MM.1S (cell line): ENCODE measurements around the gene FSIP1.

Experiments
- DNase-seq: peaks from one replicate; pipeline ENCODE4 v3.0.0-alpha.2; 2015
- H2AFZ ChIP-seq: fragments of 300-600 bp; sonication (generic); 2 replicates; pipeline ENCODE4 v1.6.0; 2016; ENCODE audit warnings: antibody characterized with exemption, low read length
- H3F3A ChIP-seq: fragments of 300-600 bp; sonication (generic); 2 replicates; pipeline ENCODE4 v1.6.1; 2016; ENCODE audit warnings: mild to moderate bottlenecking, antibody characterized with exemption, low read length, moderate library complexity, mixed read lengths; ENCODE audit not compliant: insufficient read depth
- H3K27ac ChIP-seq: fragments of 300-600 bp; sonication (generic); 2 replicates; pipeline ENCODE4 v1.5.1; 2016; ENCODE audit warnings: mild to moderate bottlenecking, low read length
- H3K27me3 ChIP-seq: fragments of 300-600 bp; sonication (generic); replicated peaks from 2 replicates; pipeline ENCODE4 v1.6.0; 2016; ENCODE audit warnings: low read length; ENCODE audit not compliant: insufficient read depth
- H3K36me3 ChIP-seq: fragments of 300-600 bp; sonication (generic); replicated peaks from 2 replicates; pipeline ENCODE4 v1.6.1; 2016; ENCODE audit warnings: mild to moderate bottlenecking, low read length, mixed read lengths; ENCODE audit not compliant: insufficient read depth
- H3K4me1 ChIP-seq: fragments of 300-600 bp; sonication (generic); 2 replicates; pipeline ENCODE4 v1.6.1; 2016; ENCODE audit warnings: low read length, mixed read lengths
- H3K4me2 ChIP-seq: fragments of 300-600 bp; sonication (generic); 2 replicates; pipeline ENCODE4 v1.6.0; 2016; ENCODE audit warnings: low read depth, low read length
- H3K4me3 ChIP-seq: fragments of 300-600 bp; sonication (generic); 2 replicates; pipeline ENCODE4 v1.5.1; 2016; ENCODE audit warnings: low read length, mixed read lengths
- H3K79me2 ChIP-seq: fragments of 300-600 bp; sonication (generic); 2 replicates; pipeline ENCODE4 v1.6.1; 2016; ENCODE audit warnings: mixed run types, low read length, mixed read lengths
- H3K9ac ChIP-seq: fragments of 300-600 bp; sonication (generic); 2 replicates; pipeline ENCODE4 v1.6.1; 2016; ENCODE audit warnings: low read length, mixed read lengths
- H3K9me2 ChIP-seq: fragments of 300-600 bp; sonication (generic); replicated peaks from 2 replicates; pipeline ENCODE4 v1.6.1; 2016; ENCODE audit warnings: mild to moderate bottlenecking, low read length, mixed read lengths; ENCODE audit not compliant: insufficient read depth
- H3K9me3 ChIP-seq: fragments of 300-600 bp; sonication (generic); replicated peaks from 2 replicates; pipeline ENCODE4 v1.6.1; 2016; ENCODE audit warnings: mild to moderate bottlenecking, low read length, mixed read lengths; ENCODE audit not compliant: insufficient read depth
- H4K20me1 ChIP-seq: fragments of 300-600 bp; sonication (generic); 2 replicates; pipeline ENCODE4 v1.6.1; 2016; ENCODE audit warnings: mild to moderate bottlenecking, low read length, moderate library complexity, mixed read lengths; ENCODE audit not compliant: insufficient read depth
- EZH2 ChIP-seq: fragments of 300-600 bp; sonication (generic); optimal IDR thresholded peaks from 2 replicates; pipeline ENCODE3; 2017; ENCODE audit warnings: low read depth, mild to moderate bottlenecking, antibody characterized with exemption, low read length, mixed read lengths
- EZH2phosphoT487 ChIP-seq: fragments of 300-600 bp; sonication (generic); IDR thresholded peaks from 2 replicates; pipeline ENCODE4 v1.6.1; 2018; ENCODE audit warnings: antibody characterized with exemption, low read length
- TF ChIP-seq, protein P1 (sequence below): fragments of 300-600 bp; sonication (generic); IDR thresholded peaks from 2 replicates; pipeline ENCODE4 v1.5.1; 2016; ENCODE audit warnings: antibody characterized with exemption, low read length, mixed read lengths

The FSIP1 gene

DNA sequence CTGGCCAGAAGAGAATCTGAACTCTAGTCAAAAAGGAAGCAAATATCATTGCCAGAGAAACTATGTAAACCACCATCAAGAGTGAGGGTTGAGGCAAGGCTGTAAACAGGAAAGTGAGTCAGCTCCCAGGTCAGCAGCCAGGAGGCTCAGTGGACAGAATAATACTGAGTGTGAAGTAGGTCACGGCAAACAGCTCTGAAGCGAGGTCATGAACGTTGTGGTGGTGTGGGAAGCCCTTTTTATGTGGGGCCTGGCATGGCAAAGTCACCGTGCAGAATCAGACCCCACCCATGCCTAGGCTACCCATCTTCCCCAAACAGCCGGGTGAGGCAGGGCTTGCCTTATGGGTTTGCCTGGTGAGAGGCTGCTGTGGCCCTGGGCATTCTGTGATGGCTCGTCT lies 157.8 kb downstream of the FSIP1 start:
- Histone ChIP-seq H3K4me2 (peak overlapping the region; percentile 68), H3K36me3 (no peaks in the 10 kb centered on the region), H3F3A (peaks cover 27% of the 10 kb centered on the region), H2AFZ (peak overlapping the region; percentile 40), H3K4me3 (peak overlapping the region; percentile 1; the same call in 1 of the 2 replicates), H4K20me1 (no peaks in the 10 kb centered on the region), H3K79me2 (no peaks in the 10 kb centered on the region), H3K9ac (no peak overlapping the region; the same call in 1 of the 2 replicates), H3K27me3 (no peaks in the 10 kb centered on the region), H3K9me2 (no peaks in the 10 kb centered on the region), H3K4me1 (peaks cover 57% of the 10 kb centered on the region), H3K27ac (peak overlapping the region; percentile 79), H3K9me3 (no peaks in the 10 kb centered on the region)
- peak; percentile 80 for DNase-seq
- TF ChIP-seq EZH2phosphoT487 (no peak), EZH2 (no peak)
- TF ChIP-seq, protein P1, sequence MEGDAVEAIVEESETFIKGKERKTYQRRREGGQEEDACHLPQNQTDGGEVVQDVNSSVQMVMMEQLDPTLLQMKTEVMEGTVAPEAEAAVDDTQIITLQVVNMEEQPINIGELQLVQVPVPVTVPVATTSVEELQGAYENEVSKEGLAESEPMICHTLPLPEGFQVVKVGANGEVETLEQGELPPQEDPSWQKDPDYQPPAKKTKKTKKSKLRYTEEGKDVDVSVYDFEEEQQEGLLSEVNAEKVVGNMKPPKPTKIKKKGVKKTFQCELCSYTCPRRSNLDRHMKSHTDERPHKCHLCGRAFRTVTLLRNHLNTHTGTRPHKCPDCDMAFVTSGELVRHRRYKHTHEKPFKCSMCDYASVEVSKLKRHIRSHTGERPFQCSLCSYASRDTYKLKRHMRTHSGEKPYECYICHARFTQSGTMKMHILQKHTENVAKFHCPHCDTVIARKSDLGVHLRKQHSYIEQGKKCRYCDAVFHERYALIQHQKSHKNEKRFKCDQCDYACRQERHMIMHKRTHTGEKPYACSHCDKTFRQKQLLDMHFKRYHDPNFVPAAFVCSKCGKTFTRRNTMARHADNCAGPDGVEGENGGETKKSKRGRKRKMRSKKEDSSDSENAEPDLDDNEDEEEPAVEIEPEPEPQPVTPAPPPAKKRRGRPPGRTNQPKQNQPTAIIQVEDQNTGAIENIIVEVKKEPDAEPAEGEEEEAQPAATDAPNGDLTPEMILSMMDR: no peak

DNA sequence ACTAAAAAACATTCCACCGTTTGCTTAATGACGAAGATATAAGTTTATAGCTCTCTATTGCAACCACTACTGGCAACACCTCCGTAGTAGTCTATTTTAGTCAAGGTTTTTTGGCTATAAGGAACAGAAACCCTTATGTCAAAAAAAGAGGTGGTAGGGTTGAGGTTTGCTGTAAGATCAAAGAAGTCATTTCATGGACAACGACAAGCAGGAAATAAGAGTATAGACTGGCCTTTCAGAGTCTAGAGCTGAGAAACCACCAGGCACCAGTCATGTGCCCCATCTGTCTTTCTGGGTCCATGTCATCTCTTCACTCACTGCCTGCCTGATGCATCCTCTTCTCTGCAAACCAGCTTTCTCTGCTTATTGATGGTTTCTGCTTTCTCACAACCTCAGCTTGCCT lies 159.1 kb downstream of the FSIP1 start:
- H3K36me3 ChIP-seq: no peaks in the 10 kb centered on the region
- no peaks in the 10 kb centered on the region for H3K27me3 ChIP-seq
- H3K79me2 ChIP-seq: no peaks in the 10 kb centered on the region
- no peaks in the 10 kb centered on the region for H3K9me2 ChIP-seq
- no peak for TF ChIP-seq EZH2
- TF ChIP-seq EZH2phosphoT487: no peak
- TF ChIP-seq, protein P1: no peak
- no peaks in the 10 kb centered on the region for H3K9me3 ChIP-seq
- H2AFZ ChIP-seq: peak overlapping the region; percentile 48
- DNase-seq: peak; percentile 91
- peaks cover 27% of the 10 kb centered on the region for H3F3A ChIP-seq
- peak overlapping the region; percentile 79 for H3K27ac ChIP-seq
- H3K4me2 ChIP-seq: peak overlapping the region; percentile 68
- H3K4me3 ChIP-seq: peak overlapping the region; percentile 32
- no peaks in the 10 kb centered on the region for H4K20me1 ChIP-seq
- H3K9ac ChIP-seq: peak overlapping the region; percentile 33; the same call in 1 of the 2 replicates
- peaks cover 44% of the 10 kb centered on the region for H3K4me1 ChIP-seq

DNA sequence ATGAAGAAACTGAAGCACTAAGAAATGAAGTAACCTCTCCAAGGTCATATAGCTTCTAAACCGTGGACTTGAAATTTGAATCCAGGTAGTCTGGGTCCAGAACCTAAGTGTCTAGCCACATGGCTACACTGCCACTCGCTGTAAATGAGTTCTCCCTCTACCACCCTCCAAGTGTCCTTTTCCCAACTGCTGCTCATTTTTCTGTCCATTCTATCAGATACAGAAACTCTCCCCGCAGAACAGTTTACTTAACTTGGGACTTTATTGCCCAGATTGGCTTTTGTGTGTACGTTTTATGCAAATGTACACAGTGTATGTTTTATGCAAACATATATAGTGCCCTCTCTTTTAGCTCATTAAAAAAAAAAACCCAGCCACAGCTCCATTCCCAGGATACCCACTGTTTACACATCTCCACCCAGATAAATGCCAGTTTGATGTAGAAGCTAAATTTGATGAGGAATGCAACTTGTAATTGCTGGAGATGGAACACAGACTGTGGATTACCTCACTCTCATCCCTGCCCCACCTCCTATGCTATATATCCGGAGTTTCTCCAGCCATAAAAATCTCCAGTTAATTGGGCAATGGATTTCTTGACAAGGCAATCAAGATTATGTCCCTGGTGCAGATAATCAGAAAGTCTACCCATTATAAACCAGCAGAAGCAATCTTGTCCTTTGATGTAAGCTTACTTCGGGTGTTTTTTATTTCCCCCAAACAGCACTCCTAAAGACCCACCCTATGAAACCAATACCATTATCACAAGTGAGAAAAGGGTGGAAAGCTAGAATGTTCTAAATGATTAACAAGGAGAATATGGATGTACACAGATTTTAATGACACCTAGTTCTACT lies 159.8 kb downstream of the FSIP1 start:
- Histone ChIP-seq H2AFZ (peak overlapping the region; percentile 48), H3K27ac (peak overlapping the region; percentile 79), H3K9ac (peak overlapping the region; percentile 33; the same call in 1 of the 2 replicates), H3K4me2 (peak overlapping the region; percentile 68), H4K20me1 (no peaks in the 10 kb centered on the region), H3K4me1 (peaks cover 41% of the 10 kb centered on the region), H3K36me3 (no peaks in the 10 kb centered on the region), H3K79me2 (no peaks in the 10 kb centered on the region), H3F3A (peaks cover 27% of the 10 kb centered on the region), H3K4me3 (peak overlapping the region; percentile 32), H3K9me3 (no peaks in the 10 kb centered on the region), H3K9me2 (no peaks in the 10 kb centered on the region), H3K27me3 (no peaks in the 10 kb centered on the region)
- no peak for DNase-seq
- TF ChIP-seq, protein P1: no peak
- no peak for TF ChIP-seq EZH2phosphoT487
- TF ChIP-seq EZH2: no peak
